Astrocyte of the cerebellum (primary cell): Measurements from ENCODE around the gene CTCF.

Source experiments
- DNase-seq: peaks from one replicate; pipeline ENCODE4 v3.0.0-alpha.2; 2011; ENCODE audit warnings: low read depth
- H3K4me3 ChIP-seq: 2 replicates; pipeline ENCODE4 v1.5.1; 2011; ENCODE audit warnings: mild to moderate bottlenecking, low read depth, low read length, moderate library complexity
- in situ Hi-C: cut with HindIII; loops from 2 replicates; pipeline ENCODE4 v1.10.0; 2017; ENCODE audit warnings: low sequenced_read_pairs
- TF ChIP-seq, protein P1 (sequence below): IDR thresholded peaks from 2 replicates; pipeline ENCODE4 v1.5.1; 2012; ENCODE audit warnings: low read length, low read depth, moderate library complexity, mild to moderate bottlenecking; ENCODE audit errors: missing control alignments

The CTCF gene

DNA sequence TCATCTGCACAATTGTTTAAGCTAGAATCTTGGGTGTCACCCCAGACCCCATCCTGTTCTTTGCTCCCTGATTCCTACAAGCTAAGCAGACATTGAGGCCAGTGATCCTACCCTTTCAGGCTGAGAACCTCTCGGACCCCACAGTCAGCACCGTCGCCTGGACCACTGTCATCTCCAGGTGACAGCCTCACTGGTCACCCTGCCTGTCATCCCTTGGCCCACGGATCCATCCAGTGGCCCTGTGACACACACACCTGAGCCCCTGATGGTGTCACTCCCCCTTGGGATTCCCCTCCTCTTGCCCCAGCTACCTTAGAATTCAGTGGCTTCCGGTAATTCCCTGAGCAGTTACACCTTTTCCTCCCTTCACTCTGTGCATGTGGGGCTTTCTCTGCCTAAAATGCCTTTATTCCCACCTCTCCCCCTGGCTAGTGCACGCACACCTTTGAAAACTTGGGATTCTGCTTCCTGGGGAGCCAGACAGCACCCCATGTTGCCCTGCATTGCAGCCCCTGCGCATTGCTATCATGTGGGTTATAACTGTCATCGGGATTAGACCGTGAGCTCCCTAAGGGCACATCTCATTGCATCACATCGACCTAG lies 107.3 kb downstream of the CTCF start:
- in situ Hi-C loops = no loop called here

DNA sequence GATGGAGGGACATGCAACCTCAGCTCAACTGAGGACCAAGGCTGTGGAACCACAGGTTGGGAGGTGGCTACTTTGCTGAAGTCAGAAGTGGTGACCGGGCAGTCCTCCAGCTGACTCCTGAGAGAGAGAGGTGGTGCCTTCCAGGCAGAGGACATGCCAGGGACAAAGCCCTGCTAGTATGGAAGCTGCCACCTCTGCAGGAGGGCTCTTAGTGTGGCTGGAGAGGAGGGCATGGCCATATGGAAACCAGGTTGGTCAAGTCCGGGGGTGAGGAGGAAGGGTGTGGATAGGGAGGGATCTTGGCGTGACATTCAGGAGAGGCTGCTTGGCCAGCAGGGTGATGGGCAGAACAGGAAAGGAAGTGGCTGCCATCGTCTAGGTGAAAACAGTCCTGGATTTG lies 110.0 kb downstream of the CTCF start:
- H3K4me3 ChIP-seq = no peak overlapping the region
- no peak for DNase-seq
- in situ Hi-C loops = no loop called here
- TF ChIP-seq, protein P1, sequence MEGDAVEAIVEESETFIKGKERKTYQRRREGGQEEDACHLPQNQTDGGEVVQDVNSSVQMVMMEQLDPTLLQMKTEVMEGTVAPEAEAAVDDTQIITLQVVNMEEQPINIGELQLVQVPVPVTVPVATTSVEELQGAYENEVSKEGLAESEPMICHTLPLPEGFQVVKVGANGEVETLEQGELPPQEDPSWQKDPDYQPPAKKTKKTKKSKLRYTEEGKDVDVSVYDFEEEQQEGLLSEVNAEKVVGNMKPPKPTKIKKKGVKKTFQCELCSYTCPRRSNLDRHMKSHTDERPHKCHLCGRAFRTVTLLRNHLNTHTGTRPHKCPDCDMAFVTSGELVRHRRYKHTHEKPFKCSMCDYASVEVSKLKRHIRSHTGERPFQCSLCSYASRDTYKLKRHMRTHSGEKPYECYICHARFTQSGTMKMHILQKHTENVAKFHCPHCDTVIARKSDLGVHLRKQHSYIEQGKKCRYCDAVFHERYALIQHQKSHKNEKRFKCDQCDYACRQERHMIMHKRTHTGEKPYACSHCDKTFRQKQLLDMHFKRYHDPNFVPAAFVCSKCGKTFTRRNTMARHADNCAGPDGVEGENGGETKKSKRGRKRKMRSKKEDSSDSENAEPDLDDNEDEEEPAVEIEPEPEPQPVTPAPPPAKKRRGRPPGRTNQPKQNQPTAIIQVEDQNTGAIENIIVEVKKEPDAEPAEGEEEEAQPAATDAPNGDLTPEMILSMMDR = no peak

More for the DNA sequence above, 107.3 kb downstream of the CTCF start:
- TF ChIP-seq, protein P1 = no peak
- H3K4me3 ChIP-seq = no peak overlapping the region
- DNase-seq = no peak

DNA sequence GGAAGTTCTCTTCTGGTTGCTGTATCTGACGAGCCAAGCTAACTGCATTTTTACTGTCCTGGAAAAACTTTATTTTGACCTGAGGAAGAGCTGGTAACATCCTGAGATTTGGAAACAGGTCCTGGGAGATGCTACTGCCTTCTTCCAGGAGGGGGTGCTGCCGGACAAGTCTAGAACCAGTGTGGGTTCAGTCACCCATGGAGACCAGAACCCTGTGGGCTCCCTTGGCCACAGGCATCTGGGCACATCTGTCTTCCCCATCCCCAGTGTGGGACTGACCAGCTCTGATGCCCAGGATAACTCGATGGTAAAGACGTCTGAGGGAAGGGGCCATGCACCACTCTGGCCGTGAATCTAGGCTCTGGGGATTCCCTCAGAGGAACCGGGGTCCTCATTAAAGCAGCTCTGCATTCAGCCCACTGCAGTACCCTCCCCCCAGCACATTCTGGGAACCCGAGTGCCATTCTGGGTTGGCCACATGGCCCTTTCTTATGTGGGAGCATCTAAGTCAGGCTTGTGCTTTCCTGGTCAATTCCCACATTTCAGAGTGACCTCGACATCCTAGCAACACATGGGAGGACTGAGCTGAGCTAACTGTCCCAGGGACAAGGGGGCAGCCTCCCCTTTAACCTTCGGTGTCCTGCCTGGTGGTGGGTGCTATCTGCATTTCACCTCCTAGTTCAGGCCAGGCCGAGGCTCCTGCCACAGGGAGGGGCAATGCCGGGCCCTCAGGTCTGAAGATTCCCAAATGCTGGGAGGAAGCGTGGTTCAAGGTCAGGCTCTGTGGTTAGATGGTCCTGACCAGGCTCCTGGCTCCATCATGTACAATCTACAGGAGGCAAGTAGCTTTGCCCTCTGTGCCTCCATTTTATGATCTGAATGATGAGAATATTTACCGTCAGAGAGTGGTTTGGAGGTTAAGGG lies 110.7 kb downstream of the CTCF start:
- in situ Hi-C loops = no loop called here
- H3K4me3 ChIP-seq = no peak overlapping the region
- TF ChIP-seq, protein P1 = peak; percentile 85
- peak; percentile 44 for DNase-seq

DNA sequence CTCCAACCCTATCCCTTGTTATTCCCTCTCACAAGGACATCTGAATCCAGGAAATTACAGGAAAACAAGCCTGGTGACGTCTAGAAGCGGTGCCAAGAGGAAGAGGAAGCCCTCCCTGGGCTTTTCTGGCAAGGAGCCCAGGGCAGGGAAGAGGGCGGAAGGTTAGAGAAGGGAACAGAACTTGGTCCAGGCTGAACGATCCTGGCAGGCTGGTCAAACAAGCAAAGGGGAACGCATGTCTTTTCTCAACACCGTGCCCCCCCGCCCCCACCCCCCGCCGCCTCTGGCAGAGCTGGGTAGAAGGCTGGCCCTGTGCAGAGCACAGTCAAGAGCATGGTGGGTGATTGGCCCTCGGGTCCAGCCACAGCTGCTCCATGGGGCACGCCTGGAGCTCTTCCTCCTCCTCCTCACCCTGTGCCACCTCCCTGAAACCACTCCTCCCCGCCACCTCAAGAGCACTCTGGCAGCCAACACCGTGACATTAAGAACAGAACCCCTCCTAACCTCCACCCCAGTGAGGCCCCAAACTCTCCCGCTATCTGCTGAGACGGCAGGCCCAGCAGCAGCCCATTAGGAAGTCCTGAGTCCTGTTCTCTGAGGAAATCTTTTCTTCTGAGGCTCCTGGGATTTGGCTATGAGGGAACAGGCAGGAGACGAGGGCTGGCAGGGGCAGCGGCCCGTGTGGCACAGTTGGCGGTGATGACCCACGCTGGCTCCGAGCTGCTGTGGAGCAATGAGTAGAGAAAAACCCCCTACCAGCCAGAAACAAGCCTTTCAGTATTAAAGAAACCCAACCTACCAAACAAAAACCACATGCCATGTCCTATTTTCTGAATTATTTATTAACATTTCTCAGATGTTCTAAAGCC lies 111.6 kb downstream of the CTCF start:
- TF ChIP-seq, protein P1 = no peak
- in situ Hi-C loops = no loop called here
- H3K4me3 ChIP-seq = no peak overlapping the region
- DNase-seq = no peak

DNA sequence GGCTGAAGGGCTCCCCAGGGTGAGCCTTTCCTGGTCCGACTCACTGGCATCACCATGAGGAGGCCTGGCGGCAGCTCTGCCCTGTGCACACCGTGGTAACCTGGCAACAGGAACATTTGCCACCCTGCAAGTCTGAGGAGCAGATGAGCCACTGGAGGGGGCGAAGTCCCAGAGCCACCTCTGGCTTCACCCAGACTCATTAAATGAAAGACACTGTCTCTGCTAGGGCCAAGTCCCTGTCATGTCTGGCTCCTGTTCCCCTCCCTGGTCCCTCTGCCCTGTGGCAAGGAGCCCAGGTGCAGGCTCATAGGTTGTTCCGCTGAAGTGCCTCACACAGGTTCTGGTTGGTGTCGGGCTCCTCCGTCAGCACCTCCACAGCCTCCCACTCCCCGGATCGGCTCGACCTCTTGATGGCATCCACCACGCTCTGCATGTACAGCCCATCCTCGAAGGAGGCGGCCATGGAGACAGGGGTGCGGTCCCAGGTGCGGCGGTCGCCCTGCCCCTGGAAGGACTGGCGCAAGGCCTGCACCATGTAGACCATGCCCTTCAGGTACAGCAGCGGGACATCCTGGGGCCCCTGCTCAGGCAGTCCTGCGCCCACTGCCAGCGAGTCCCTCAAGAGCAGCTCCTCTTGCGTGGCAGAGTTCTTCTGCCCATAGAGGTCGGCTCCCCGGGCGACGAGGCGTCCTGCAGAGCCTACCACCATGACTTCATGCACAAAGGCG lies 112.7 kb downstream of the CTCF start:
- DNase-seq = no peak
- in situ Hi-C loops = no loop called here
- TF ChIP-seq, protein P1 = no peak
- no peak overlapping the region for H3K4me3 ChIP-seq

DNA sequence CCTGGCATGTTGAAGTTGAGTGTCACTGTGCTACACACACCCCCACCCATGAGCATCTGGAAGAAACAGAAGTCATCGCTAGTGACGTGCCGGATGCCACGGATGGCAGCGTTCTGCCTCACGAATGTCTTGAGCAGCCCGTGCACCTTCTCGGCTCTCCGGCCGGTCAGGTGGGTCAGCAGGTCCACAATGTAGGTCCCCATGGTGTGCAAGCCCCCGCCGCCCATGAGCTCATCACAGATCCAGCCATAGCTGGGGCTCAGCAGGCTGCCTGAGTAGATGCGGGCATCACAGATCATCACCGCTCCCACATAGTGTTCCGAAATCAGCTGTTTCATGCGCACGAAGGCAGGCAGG lies 113.2 kb downstream of the CTCF start:
- TF ChIP-seq, protein P1 = no peak
- no peak overlapping the region for H3K4me3 ChIP-seq
- no peak for DNase-seq
- in situ Hi-C loops = no loop called here
